ENCODE results near the gene FAM163B.

The FAM163B gene

GRCh38 chr9:133527444-133527920 is 81.7 kb downstream of the FAM163B start:
- no peak for DNase-seq
- H3K4me1 ChIP-seq (ENCODE audit: low read length): no peaks in the 10 kb centered on the region
- H3K36me3 ChIP-seq (replicated peaks; ENCODE audit: insufficient read depth, low read length): no peaks in the 10 kb centered on the region
- H3K9me3 ChIP-seq (replicated peaks; ENCODE audit: insufficient read depth, low read length): no peaks in the 10 kb centered on the region
- H3F3A ChIP-seq (ENCODE audit: insufficient read depth, low read length): no peaks in the 10 kb centered on the region
- H3K4me2 ChIP-seq (ENCODE audit: low read depth, low read length): no peak overlapping the region
- H3K79me2 ChIP-seq (ENCODE audit: low read length): no peaks in the 10 kb centered on the region
- TF ChIP-seq EZH2 (optimal IDR thresholded peaks at IDR 0.05; ENCODE audit: low read depth, low read length) (no peak), EZH2phosphoT487 (IDR thresholded peaks at IDR 0.05; ENCODE audit: low read length) (no peak)
- TF ChIP-seq, protein P1, sequence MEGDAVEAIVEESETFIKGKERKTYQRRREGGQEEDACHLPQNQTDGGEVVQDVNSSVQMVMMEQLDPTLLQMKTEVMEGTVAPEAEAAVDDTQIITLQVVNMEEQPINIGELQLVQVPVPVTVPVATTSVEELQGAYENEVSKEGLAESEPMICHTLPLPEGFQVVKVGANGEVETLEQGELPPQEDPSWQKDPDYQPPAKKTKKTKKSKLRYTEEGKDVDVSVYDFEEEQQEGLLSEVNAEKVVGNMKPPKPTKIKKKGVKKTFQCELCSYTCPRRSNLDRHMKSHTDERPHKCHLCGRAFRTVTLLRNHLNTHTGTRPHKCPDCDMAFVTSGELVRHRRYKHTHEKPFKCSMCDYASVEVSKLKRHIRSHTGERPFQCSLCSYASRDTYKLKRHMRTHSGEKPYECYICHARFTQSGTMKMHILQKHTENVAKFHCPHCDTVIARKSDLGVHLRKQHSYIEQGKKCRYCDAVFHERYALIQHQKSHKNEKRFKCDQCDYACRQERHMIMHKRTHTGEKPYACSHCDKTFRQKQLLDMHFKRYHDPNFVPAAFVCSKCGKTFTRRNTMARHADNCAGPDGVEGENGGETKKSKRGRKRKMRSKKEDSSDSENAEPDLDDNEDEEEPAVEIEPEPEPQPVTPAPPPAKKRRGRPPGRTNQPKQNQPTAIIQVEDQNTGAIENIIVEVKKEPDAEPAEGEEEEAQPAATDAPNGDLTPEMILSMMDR (IDR thresholded peaks at IDR 0.05; ENCODE audit: low read length): no peak
- no peak overlapping the region for H2AFZ ChIP-seq (ENCODE audit: low read length)
- H4K20me1 ChIP-seq (ENCODE audit: insufficient read depth, low read length): no peaks in the 10 kb centered on the region
- peaks cover 96% of the 10 kb centered on the region for H3K27me3 ChIP-seq (replicated peaks; ENCODE audit: insufficient read depth, low read length)
- no peaks in the 10 kb centered on the region for H3K9me2 ChIP-seq (replicated peaks; ENCODE audit: insufficient read depth, low read length)
- no peak overlapping the region for H3K27ac ChIP-seq (ENCODE audit: low read length)
- H3K9ac ChIP-seq (ENCODE audit: low read length): no peak overlapping the region
- H3K4me3 ChIP-seq (ENCODE audit: low read length): no peak overlapping the region

All from MM.1S (cell line).